Measurements from ENCODE around the gene ZBTB2. TPM values are rescaled to one million over a fixed set of nuclear protein-coding genes. Genes with fewer than 3 reads are reported as not detected.
"Not testable (repeated sequence)": the region's sequence is repeated elsewhere in the genome, so short reads cannot be mapped to it uniquely, and the experiment has no call there.

Gene ZBTB2
- total and polyA plus RNA-seq, 5 donors from 2014 or later, result 18.0 to 31.9 (median 20.9) TPM

GRCh38 chr6:151317103-151317994, 74.0 kb downstream of the ZBTB2 start:
- no peak for ATAC-seq (ENCODE audit: low read depth in 2 of 2)
- H3K27ac ChIP-seq (ENCODE audit: insufficient read depth, low read length, poor library complexity, severe bottlenecking), result no peak overlapping the region
- H3K36me3 ChIP-seq (ENCODE audit: control insufficient read depth, insufficient read depth, low read length), result no peaks in the 10 kb centered on the region
- no peak for DNase-seq
- H3K4me3 Mint-ChIP-seq, result no peak overlapping the region
- peaks cover 16% of the 10 kb centered on the region for H3K27me3 Mint-ChIP-seq
- H3K4me1 Mint-ChIP-seq, result no peaks in the 10 kb centered on the region
- peaks cover 0 to 5% (median 1%) of the 10 kb centered on the region in 7 donors for H3K9me3 Mint-ChIP-seq
- no peaks in the 10 kb centered on the region for H3K27me3 ChIP-seq (ENCODE audit: control insufficient read depth, insufficient read depth, low read length)
- H3K36me3 Mint-ChIP-seq, result no peaks in the 10 kb centered on the region
- no peak overlapping the region for H3K27ac Mint-ChIP-seq
- no peaks in the 10 kb centered on the region for H3K4me1 ChIP-seq (ENCODE audit: control insufficient read depth, insufficient read depth, low read length, poor library complexity, severe bottlenecking)
- no peak overlapping the region for H3K4me3 ChIP-seq (ENCODE audit: low read depth, low read length)
- peaks cover 0 to 4% of the 10 kb centered on the region in 2 experiments for H3K9me3 ChIP-seq (ENCODE audit: control insufficient read depth in 2 of 2, low read length in 2 of 2)

GRCh38 chr6:151315661-151316060, 75.7 kb downstream of the ZBTB2 start:
- H3K4me3 ChIP-seq (ENCODE audit: low read depth, low read length); ATAC-seq (ENCODE audit: low read depth in 2 of 2); H3K27ac Mint-ChIP-seq; H3K4me1 ChIP-seq (ENCODE audit: control insufficient read depth, insufficient read depth, low read length, poor library complexity, severe bottlenecking); H3K27ac ChIP-seq (ENCODE audit: insufficient read depth, low read length, poor library complexity, severe bottlenecking); H3K36me3 Mint-ChIP-seq; H3K9me3 Mint-ChIP-seq; H3K4me3 Mint-ChIP-seq; H3K36me3 ChIP-seq (ENCODE audit: control insufficient read depth, insufficient read depth, low read length); H3K9me3 ChIP-seq (ENCODE audit: control insufficient read depth in 2 of 2, low read length in 2 of 2); H3K4me1 Mint-ChIP-seq; H3K27me3 ChIP-seq (ENCODE audit: control insufficient read depth, insufficient read depth, low read length); DNase-seq: not testable (repeated sequence)
- H3K27me3 Mint-ChIP-seq, result peaks cover 19% of the 10 kb centered on the region

Other genes starting within 250 kb of the ZBTB2 start
- 0.30 TPM for gene AKAP12, start 151.6 kb downstream of the ZBTB2 start, total RNA-seq
- gene AKAP12, start 151.6 kb downstream of the ZBTB2 start, polyA plus RNA-seq, result not detected
- 10.4 TPM for gene RMND1, start 60.6 kb upstream of the ZBTB2 start, total RNA-seq
- 10 to 100 TPM; 10.2 to 13.3 (median 11.9) TPM for gene RMND1, start 60.6 kb upstream of the ZBTB2 start, polyA plus RNA-seq
- gene CCDC170, start 102.5 kb upstream of the ZBTB2 start, total RNA-seq, result not detected
- not detected for gene CCDC170, start 102.5 kb upstream of the ZBTB2 start, polyA plus RNA-seq